Stimulated activated naive CD4-positive, alpha-beta T cell (primary cell): ENCODE data around the gene C11orf97.
"Not testable (repeated sequence)": the region's sequence is repeated elsewhere in the genome, so short reads cannot be mapped to it uniquely, and the experiment has no call there.

Experiments used
- DNase-seq, 6 experiments: peaks; one replicate each; lab custom pipeline; 2025; lab: John Stamatoyannopoulos, UW

The C11orf97 gene

DNA sequence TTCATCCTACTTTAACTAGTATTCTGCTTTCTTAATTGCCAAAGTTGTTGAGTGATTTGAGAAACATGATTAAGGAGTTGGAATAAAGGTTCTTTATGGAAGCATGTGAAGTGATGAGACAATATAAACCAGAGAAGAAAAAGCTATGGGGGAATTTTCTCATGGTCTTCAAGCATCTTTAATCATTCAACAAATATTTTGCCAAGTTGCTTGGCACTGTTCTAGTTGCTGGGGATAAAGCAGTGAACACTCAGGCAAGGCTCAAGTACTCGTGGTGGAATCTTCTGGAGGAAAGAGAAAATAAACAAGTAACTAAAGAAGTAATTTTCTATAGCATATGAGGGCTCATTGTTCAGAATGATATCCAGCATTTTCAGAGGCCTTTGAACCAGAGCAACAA lies 45.7 kb downstream of the C11orf97 start:
- DNase-seq: no peak

GRCh38 chr11:94558468-94558867 lies 46.2 kb downstream of the C11orf97 start:
- DNase-seq: no peak

GRCh38 chr11:94558932-94559331 lies 46.7 kb downstream of the C11orf97 start:
- DNase-seq: no peak

- DNase-seq: no peak
Observed at GRCh38 chr11:94559361-94559760, 47.1 kb downstream of the C11orf97 start.

- no peak for DNase-seq
Observed at GRCh38 chr11:94560834-94561233, 48.6 kb downstream of the C11orf97 start.

DNA sequence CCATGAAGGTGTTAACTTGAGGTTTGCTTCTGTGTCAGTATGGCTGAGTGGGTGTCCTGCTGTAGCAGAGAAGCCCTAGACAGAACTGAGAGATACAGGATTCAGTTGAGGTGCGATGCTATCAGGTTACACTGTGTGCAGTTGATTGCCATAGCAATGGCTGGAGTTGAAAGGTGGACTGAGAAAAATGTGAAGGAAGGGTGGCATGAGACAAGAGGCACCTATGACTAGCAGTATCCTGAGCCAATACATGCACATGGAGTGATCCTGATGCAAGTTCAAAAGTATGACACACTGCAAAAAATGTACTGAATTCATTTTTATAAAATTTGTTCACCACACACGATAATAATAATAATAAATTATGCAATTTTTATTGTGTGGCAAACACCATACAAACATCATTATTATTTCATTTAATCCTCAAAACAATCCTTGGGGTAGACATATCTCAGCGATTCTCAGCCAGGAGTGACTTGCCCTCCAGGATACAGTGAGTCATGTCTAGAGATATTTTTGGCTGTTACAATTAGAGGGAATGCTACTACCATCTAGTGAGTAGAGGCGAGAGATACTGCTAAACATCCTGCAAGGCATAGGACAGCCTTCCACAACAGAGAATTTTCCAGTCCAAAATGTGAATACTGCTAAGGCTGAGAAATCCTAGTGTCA lies 51.1 kb downstream of the C11orf97 start:
- DNase-seq: no peak

GRCh38 chr11:94563848-94564467 lies 51.7 kb downstream of the C11orf97 start:
- no peak for DNase-seq

GRCh38 chr11:94567181-94567670 lies 55.0 kb downstream of the C11orf97 start, which contains the start of gene PIWIL4:
PIWIL4 (plus strand) TSS chr11:94567368; CDS start chr11:94567519, 151 bp downstream.
- no peak for DNase-seq

- DNase-seq: no peak
Observed at GRCh38 chr11:94568200-94568599, 55.9 kb downstream of the C11orf97 start.

GRCh38 chr11:94568717-94569116 lies 56.5 kb downstream of the C11orf97 start:
- no peak for DNase-seq

GRCh38 chr11:94572975-94573374 lies 60.7 kb downstream of the C11orf97 start:
- not testable (repeated sequence) for DNase-seq

GRCh38 chr11:94574193-94574961 lies 62.1 kb downstream of the C11orf97 start:
- DNase-seq: no peak

- no peak for DNase-seq
Observed at GRCh38 chr11:94576306-94576705, 64.0 kb downstream of the C11orf97 start.

- DNase-seq: no peak
Observed at GRCh38 chr11:94577841-94578240, 65.6 kb downstream of the C11orf97 start.
